Heart right ventricle (tissue), 16 donors: Measurements from ENCODE around the gene ELFN1. TPM values are rescaled to one million over a fixed set of nuclear protein-coding genes. Genes with fewer than 3 reads are reported as not detected.
A peak's percentile ranks its signal among the peaks of the same experiment; 100 is the strongest.

ENCODE experiments used
- ATAC-seq, 8 donors: fragments of 200-7000 bp; cut with Tn5 transposase; one replicate each; pipeline ENCODE4 v1.9.1; 2020; ENCODE audit warnings: mild to moderate bottlenecking in 8 of 8, moderate library complexity in 8 of 8, moderate number of reproducible peaks in 1 of 8
- DNase-seq, 2 donors: peaks; one replicate each; pipeline ENCODE4 v3.0.0-alpha.2; 2020
- H3K27ac ChIP-seq, 10 donors: fragments of 200-600 bp; sonication (generic) in 2 of 10; one replicate each; pipeline versions ENCODE4 v1.5.0 to v1.8.0; 2020 to 2022; ENCODE audit warnings: mild to moderate bottlenecking in 3 of 10
- H3K27me3 ChIP-seq, 7 donors: fragments of 200-600 bp; one replicate each; pipeline ENCODE4 v1.8.0; 2021 to 2022; ENCODE audit warnings: mild to moderate bottlenecking in 2 of 7
- H3K36me3 ChIP-seq, 9 donors: fragments of 200-600 bp; sonication (generic) in 1 of 9; one replicate each; pipeline versions ENCODE4 v1.5.0 to v1.8.0; 2020 to 2022; ENCODE audit warnings: mild to moderate bottlenecking in 2 of 9
- H3K4me1 ChIP-seq, 9 donors: fragments of 200-600 bp; sonication (generic) in 1 of 9; one replicate each; pipeline versions ENCODE4 v1.5.0 to v1.8.0; 2020 to 2022; ENCODE audit warnings: mild to moderate bottlenecking in 4 of 9
- H3K4me3 ChIP-seq, 10 donors: fragments of 200-600 bp; sonication (generic) in 2 of 10; one replicate each; pipeline versions ENCODE4 v1.5.0 to v1.8.0; 2020 to 2022; ENCODE audit warnings: mild to moderate bottlenecking in 7 of 10, moderate library complexity in 2 of 10
- H3K9me3 ChIP-seq, 11 donors: fragments of 200-600 bp in 10 of 11; sonication (generic) in 2 of 11; one replicate each; pipeline versions ENCODE4 v1.5.0 to v1.8.0; 2013 to 2022; ENCODE audit warnings: mild to moderate bottlenecking in 2 of 11, control low read depth in 1 of 11, moderate library complexity in 1 of 11
- WGBS, 2 donors: extraction: QIAGEN DNeasy Blood & Tissue Kit; methylation state at CpG; one replicate each; pipeline ENCODE4 v1.1.7; 2013; ENCODE audit warnings: inconsistent platforms in 1 of 2; 5-methylcytosine and 5-hydroxymethylcytosine counted together
- intact Hi-C, 10 donors: fragments of 100-400 bp; cut with DNase I; formaldehyde crosslinking; loops; one replicate each; pipeline versions ENCODE4 v1.11.1 to v1.14.2; 2022
- polyA plus RNA-seq, 2 donors: library from polyadenylated mRNA; stranded (reverse); fragments of 200-250 nt; gene quantifications; one replicate each; pipeline ENCODE4 v1.2.3, GENCODE V29; 2013
- total RNA-seq, 10 donors: library from RNA; stranded (reverse); fragmentation: NEBNext Ultra II Directional in 3 of 10; extraction: Animal tissue kit (Norgen Biotek cat#: 25700) in 3 of 10; gene quantifications; one replicate each; pipeline versions ENCODE4 v1.2.1 to v1.2.4, GENCODE V29; 2021 to 2023
- TF ChIP-seq, protein P1 (sequence below), 9 donors: fragments of 200-600 bp; sonication (generic) in 2 of 9; IDR thresholded peaks; one replicate each; pipeline versions ENCODE4 v1.5.0 to v1.8.0; 2021 to 2022; ENCODE audit warnings: antibody characterized with exemption in 9 of 9, mild to moderate bottlenecking in 5 of 9, moderate library complexity in 1 of 9
- donor health status: Arrhythmogenic right ventricular cardiomyopathy.
- donor health status: ischemic (EF 13 %, LVEDD 7.1; RV severe dilation, severe dysfunction).
- donor health status: healthy with polysubstance abuse.
- donor health status: DM: no; HTN: yes; CAD: no.
- donor health status: DM: no; HTN: no; CAD: no.
- donor health status: ischemic (EF 25% LVEDD 6.9; RV normal size, moderate dysfunction).
- donor health status: ischemic (EF 25% LVEDD 5.7; RV mildly dilated, moderate dysfunction).
- donor health status: healthy.
- donor health status: DM: yes; HTN: yes; CAD: no.
- donor health status: Ischemic cardiomyopathy.
- donor health status: ischemic (EF 35%, LVEDD 5.7; RV mildly dilated, moderate dysfunction).
- donor health status: nonischemic (EF 11% LVEDD 7.7; RV severe dilation, severe dysfunction).
- donor health status: DM: yes; HTN: yes; CAD: no.
- donor health status: PGD.
- donor health status: ischemic (EF 29% LVEDD 5.4; RV normal size, mild dysfunction).
- donor health status: nonischemic (EF 23%, LVEDD 6.1; RV moderate dilation, normal function).

The ELFN1 gene
- total and polyA plus RNA-seq, 12 donors = 3.0 to 9.5 (median 6.0) TPM

DNA sequence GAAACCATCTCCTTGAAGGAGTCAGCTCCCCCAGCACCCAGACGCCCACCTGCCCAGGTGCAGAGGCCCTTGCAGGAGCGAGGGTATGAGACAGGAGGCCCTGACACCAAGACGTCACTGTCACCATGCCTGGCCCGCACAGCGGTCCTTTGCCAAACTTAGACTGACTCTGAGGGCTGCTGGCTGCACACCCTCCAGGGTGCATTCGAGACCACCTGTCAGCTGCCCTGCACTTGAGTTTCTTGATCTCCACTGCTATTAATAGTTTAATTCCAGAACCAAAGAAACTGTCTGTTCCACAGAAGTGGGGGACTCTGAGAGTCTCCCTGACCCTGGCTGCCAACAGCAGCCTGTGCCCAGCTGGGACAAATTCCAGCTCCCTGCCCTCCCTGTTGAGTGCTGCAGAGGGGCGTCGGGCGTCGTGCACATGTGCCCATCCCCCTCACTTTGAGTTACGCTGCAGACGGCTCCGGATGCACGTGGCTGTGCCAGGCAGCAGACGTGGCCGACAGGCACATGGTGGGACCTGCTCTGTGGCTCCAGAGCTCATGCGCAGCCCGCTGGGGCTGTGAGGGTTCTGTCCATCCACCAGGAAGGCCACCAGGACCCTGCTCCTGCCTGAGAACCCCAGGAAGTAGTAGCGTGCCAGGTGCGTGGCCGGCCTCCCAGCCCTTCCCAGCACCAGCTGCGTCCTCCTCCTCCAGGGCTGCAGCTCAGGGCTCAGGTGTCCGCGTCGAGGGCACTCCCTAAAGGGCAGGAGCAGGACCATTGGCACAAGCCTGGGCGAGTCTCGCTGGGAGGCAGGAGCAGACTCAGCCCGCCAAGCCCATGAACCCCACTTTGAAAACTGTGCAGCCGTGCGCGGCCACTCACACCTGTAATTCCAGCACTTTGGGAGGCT lies 24.8 kb downstream of the ELFN1 start:
- WGBS, 2 donors = 68 to 80% methylated on average over 31 of the region's 31 CpGs
- peaks cover 0 to 5% (median 0%) of the 10 kb centered on the region in 7 donors for H3K27me3 ChIP-seq
- H3K27ac ChIP-seq = no peak overlapping the region
- no peak for DNase-seq
- H3K9me3 ChIP-seq = no peaks in the 10 kb centered on the region
- TF ChIP-seq, protein P1, sequence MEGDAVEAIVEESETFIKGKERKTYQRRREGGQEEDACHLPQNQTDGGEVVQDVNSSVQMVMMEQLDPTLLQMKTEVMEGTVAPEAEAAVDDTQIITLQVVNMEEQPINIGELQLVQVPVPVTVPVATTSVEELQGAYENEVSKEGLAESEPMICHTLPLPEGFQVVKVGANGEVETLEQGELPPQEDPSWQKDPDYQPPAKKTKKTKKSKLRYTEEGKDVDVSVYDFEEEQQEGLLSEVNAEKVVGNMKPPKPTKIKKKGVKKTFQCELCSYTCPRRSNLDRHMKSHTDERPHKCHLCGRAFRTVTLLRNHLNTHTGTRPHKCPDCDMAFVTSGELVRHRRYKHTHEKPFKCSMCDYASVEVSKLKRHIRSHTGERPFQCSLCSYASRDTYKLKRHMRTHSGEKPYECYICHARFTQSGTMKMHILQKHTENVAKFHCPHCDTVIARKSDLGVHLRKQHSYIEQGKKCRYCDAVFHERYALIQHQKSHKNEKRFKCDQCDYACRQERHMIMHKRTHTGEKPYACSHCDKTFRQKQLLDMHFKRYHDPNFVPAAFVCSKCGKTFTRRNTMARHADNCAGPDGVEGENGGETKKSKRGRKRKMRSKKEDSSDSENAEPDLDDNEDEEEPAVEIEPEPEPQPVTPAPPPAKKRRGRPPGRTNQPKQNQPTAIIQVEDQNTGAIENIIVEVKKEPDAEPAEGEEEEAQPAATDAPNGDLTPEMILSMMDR (IDR thresholded peaks at IDR 0.05) = no peak
- peak in 1 of 8 donors; percentile 20 for ATAC-seq
- no peak overlapping the region for H3K4me3 ChIP-seq
- intact Hi-C loops = no loop called here
- H3K4me1 ChIP-seq = peaks cover 0 to 29% (median 19%) of the 10 kb centered on the region in 9 donors
- H3K36me3 ChIP-seq = no peaks in the 10 kb centered on the region

DNA sequence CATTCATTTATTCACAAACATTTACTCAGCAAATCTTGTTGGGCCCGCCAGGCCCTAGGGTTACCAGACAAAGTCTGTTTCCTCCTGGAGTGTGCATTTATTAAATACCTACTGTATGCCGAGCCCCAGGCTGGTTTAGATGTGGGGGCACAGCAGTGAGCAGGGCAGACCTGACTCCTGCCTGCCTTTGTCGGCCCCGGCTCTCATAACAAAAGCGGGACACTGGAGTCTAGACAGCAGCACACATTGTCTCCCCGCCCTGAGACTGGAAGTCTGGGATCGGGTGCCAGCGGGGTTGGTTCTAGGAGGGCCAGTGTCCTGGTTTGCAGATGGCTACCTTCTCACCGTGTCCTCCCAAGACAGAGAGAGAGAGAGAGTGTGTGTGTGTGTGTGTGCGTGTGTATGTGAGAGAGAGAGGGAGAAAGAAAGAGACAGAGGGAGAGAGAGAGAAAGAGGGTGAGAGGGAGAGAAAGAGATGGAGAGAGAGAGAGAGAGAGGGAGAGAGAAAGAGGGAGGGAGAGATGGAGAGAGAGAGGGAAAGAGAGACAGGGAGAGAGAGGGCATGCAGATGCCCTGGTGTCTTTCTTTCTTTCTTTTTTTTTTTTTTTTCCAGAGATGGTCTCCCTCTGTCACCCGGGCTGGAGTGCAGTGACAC lies 25.9 kb downstream of the ELFN1 start:
- DNase-seq = no peak
- Histone ChIP-seq H3K27me3 (peaks cover 0 to 5% (median 0%) of the 10 kb centered on the region in 7 donors), H3K4me3 (no peak overlapping the region), H3K27ac (no peak overlapping the region), H3K9me3 (no peaks in the 10 kb centered on the region), H3K4me1 (peaks cover 0 to 29% (median 19%) of the 10 kb centered on the region in 9 donors), H3K36me3 (no peaks in the 10 kb centered on the region)
- TF ChIP-seq, protein P1 (IDR thresholded peaks at IDR 0.05) = no peak
- ATAC-seq = no peak
- WGBS, 2 donors = 87 to 89% methylated on average over 11 of the region's 11 CpGs
- intact Hi-C loops = no loop called here

DNA sequence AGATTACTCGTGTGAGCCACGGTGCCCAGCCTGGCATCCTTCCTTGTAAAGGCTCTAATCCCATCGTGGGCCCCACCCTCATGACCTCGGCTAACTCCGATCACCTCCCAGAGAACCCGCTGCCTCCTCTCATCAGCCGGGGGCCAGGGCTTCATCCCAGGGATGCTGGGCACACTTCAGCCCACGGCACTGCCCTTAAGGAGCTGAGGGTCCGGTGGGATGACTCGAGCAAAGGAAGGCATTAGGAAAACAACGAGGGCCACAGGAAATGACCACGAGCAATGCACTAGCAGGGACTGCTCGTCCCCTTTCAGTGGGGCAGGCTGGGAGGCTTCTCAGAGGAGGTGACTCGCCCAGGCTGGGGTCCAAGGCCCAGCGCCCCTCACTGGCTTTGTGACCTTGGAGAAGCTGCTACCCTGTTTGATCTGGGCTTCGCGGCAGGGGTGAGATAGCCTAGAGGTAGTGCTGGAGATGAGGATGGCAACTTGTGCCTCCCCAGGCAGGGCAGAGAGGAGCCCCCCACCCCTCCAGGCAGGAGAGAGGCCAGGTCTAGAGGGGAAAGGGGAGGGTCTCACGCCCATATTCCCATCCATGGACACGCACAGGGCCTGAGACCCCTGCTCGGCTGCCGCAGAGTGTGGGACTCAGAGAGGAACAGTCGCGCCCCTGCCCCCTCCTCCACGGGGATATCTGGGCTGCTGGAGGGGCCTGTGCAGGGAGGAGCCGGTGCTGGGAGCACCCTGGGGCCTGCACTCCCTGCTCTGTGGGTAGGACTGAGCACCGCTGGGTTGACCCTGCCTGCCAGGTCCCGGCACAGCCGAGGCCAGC lies 26.8 kb downstream of the ELFN1 start:
- no peak for DNase-seq
- peaks cover 0 to 21% (median 14%) of the 10 kb centered on the region in 9 donors for H3K4me1 ChIP-seq
- peaks cover 0 to 5% (median 0%) of the 10 kb centered on the region in 7 donors for H3K27me3 ChIP-seq
- ATAC-seq = no peak
- no peak overlapping the region for H3K4me3 ChIP-seq
- no peak overlapping the region for H3K27ac ChIP-seq
- peaks cover 0 to 8% (median 0%) of the 10 kb centered on the region in 11 donors for H3K9me3 ChIP-seq
- no peaks in the 10 kb centered on the region for H3K36me3 ChIP-seq
- WGBS, 2 donors = 71 to 77% methylated on average over 28 of the region's 28 CpGs
- TF ChIP-seq, protein P1 (IDR thresholded peaks at IDR 0.05) = no peak
- intact Hi-C loops = no loop called here
